Hematopoietic multipotent progenitor cell treated with erythropoietin and hydrocortisone succinate and interleukin-3 and kit ligand, for 17 days (in vitro differentiated cells): ENCODE measurements around the gene SNRNP40.
"Not testable (repeated sequence)": the region's sequence is repeated elsewhere in the genome, so short reads cannot be mapped to it uniquely, and the experiment has no call there.

Source experiments
- DNase-seq: peaks from one replicate; pipeline ENCODE4 v3.0.0-alpha.2; 2015; ENCODE audit warnings: low spot score

The SNRNP40 gene

DNA sequence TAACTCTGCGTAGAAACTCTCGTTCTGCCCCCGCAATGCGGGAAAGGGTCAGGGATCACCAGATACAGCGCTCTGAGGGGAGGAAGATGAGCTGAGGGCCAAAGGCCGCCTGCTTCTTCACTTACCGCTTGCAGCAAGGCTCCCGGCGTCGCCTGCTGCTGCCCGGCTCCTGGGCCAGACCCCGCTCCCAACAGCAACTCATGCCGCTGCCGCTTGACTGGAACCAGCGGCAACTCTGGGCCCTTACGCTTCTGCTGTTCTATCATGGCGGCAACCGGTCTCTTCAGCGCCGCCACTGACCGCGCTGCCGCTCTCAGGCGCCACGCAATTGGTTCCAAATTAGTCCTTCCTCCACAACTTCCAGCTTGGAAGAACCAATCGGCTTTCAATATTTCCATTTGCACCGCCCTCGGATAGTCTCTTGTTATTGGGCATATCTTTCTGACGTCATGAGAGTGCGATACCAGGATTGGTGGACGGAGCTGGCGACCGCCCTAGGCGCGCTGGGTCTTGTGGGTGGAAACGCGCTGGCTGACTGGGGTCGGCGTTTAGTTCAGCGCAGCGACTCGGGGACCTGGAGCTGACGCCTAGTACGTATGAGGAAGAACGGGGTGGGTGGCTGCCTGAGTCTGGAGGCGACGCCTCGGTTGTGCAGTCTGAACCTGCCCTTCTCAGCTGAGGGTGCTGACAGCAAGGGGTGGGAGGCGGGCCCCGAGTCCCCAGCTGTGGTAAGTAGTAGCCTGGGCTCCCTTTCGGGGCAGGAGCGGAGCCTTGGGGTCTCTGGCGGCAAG lies at the start of gene SNRNP40, which contains the start of gene ZCCHC17:
TSS of gene SNRNP40 (minus strand) at position 303 of the 791 bp plus-strand sequence. CDS start at position 266, 37 bp downstream.
TSS of gene ZCCHC17 (plus strand) at position 547 of the 791 bp plus-strand sequence. CDS start 13,067 bp downstream, outside the sequence.
- DNase-seq = peak; percentile 99

DNA sequence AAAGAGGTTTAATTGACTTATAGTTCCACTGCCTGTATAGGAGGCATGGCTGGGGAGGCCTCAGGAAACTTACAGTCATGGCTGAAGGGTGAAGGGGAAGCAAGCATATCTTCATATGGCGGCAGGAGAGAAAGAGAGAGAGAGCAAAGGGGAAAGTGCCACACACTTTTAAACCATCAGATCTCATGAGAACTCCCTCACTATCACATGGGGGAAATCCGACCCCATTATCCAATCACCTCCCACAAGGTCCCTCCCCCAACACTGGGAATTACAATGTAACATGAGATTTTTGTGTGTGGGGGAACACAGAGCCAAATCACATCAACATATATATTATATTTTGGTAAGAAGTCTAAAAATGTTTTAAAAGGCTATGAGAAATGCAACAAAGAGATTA lies 49.0 kb upstream of the SNRNP40 start:
- no peak for DNase-seq

DNA sequence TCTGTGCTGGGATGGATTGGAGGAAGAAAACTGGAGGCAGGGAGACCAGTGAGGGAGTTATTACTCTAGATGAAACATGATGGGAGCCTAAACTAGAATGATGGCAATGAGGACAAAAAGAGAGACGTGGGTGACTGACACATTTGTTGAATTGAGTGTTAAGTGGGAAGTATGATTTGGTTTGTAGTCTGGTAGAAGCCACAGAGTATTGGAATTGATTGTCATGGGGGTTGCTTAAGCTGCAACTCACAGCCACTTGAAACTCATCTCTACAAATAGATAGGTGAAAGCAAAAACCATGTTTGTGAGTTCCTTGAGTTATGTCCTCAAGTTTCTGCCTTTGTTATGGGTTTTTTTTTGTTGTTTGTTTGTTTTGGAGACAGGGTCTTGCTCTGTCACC lies 47.9 kb upstream of the SNRNP40 start:
- DNase-seq = peak; percentile 31

DNA sequence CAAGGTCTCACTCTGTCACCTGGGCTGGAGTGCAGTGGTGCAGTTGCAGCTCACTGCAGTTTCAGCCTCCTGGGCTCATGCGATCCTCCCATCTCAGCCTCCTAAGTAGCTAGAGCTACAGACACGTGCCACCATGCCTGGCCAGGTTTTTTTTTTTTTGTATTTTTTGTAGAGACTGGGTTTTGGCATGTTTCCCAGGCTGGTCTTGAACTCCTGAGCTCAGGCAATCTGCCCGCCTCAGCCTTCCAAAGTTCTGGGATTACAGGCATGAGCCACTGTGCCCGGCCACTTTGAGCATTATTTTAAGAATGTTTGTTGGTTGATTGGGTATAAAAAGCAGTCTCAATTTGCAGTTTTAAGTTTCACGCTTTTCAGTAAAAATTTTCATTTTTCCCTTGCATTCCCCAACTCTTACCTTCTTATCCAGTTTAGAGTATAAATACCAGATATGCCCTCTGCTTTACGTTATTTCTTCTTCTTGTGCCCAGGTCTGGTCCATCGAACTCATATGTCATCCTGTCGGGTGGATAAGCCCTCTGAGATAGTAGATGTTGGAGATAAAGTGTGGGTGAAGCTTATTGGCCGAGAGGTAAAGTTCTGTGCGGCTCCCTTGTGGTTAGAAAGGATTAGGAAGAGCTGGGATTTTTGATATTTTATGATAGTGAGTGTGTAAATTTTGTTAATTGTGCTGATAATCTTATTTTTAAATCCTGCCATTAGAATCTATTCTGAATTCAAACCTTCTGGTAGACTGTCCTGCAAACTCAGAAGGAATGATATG lies 40.3 kb upstream of the SNRNP40 start:
- DNase-seq = no peak

DNA sequence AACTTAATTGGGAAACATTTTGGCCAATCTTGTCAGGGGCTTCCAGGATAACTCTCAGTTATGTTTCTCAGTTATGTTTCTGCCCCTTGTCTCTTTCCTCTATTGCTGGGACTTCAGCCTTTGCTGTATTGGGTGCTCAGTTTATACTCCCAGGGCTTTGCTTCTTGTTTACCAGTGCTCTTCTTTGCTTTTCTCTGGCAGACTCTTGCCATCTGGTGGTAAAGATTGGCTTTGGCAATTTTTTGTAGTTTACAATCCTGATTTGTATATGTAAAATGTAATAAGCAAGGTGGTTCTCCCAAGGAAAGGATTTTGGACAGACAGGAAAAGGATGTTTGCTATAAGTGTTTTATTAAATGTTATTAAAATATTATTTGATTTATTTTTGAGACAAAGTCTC lies 38.4 kb upstream of the SNRNP40 start:
- peak; percentile 74 for DNase-seq

DNA sequence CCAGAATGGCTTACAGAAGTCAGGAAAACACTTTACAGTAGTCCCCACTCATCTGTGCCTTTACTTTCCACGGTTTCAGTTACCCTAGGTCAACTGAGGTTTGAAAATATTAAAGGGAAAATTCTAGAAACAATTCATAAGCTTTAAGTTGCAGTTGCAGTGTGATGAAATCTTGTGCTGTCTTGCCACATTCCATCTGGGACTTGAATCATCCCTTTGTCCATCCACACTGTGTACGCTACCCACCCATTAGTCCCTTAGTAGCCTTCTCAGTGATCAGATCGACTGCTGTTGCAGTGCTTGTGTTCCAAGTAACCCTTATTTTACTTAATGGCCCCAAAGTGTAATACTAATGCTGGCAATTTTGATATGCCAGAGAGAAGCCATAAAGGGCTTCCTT lies 30.8 kb upstream of the SNRNP40 start:
- no peak for DNase-seq

DNA sequence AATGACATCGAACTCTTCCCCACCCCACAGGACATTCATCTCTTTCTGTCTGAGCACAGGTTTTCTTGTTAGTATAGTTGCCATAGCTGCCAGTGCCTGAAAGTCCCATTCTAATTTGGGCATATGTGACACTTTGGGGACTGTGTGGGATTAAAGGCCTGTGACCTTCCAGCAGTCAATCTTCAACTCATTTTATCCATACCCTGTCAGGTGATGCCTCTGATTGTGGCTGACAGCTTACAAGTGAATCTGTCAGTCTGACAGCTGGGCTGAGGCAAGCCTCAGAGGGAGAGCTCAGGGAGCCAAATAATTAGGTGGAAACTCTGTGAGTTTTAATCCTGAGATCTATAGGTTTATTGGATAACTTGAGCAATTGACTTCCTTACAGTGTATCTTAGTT lies 29.9 kb upstream of the SNRNP40 start:
- DNase-seq = no peak

DNA sequence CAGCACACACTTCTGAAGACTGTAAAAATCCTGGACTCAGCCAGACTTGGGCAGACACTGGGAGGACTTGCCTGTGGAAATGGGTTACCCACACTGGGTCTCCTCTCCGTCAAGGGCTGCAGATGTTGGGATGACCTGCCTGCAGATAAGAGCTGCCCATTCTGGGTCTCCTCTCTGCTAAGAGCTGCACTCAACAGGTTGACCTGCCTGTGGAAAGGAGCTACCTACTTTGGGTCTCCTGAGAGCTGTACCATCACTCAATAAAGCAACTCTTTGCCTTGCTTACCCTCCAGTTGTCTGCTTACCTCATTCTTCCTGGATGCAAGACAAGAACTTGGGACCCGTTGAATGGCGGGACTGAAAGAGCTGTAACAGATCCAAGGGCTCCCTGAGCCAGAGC lies 28.4 kb upstream of the SNRNP40 start:
- no peak for DNase-seq

DNA sequence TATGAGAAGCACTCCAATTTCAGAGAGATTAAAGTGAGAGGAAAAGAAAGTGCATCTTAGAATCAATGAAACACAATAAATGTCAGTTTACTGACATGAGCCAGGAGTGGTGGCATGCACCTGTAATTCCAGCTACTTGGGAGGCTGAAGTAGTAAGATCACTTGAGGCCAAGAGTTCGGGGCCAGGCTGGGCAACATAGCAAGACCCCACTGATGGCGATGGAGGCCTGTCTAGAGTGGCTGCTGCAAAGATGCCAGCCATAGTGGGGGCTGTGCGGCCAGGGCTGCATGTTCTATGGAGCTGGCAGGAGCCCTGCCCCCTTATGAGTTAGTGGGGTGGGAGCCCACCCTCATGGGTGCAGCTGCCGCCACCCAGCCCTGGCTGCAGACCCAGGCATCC lies 27.5 kb upstream of the SNRNP40 start:
- no peak for DNase-seq

DNA sequence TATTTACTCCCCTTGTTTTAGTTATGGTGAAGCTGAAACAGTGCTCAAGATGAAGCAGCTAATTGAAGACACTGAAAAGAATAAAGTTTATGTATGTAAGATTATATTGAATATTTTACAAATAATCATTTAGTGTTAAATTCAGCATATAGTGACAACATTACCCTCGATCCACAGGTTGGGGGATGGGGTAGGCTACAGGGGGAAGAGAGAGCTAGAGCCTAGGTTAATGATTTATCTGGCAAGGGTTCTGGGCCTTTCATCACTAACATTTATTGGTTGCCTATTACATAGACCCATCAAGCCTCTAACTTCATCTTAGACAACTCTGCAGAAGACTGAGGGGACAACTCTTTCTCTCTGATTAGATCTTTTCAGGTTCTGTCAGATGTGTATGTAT lies 21.6 kb upstream of the SNRNP40 start:
- DNase-seq = no peak

DNA sequence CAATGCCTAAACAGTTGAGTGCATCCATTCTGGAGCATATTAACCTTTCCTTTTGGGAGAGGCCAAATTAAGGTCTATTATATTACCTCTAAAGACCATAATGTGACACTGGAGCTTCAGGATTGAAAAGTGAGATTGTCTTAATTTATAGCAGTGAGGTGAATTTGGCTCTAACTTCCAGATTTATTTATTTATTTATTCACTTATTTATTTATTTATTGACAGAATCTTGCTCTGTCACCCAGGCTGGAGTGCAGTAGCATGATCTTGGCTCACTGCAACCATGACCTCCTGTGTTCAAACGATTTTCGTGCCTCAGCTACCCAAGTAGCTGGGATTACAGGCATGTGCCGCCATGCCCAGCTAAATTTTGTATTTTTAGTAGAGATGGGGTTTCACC lies 19.3 kb upstream of the SNRNP40 start:
- no peak for DNase-seq

DNA sequence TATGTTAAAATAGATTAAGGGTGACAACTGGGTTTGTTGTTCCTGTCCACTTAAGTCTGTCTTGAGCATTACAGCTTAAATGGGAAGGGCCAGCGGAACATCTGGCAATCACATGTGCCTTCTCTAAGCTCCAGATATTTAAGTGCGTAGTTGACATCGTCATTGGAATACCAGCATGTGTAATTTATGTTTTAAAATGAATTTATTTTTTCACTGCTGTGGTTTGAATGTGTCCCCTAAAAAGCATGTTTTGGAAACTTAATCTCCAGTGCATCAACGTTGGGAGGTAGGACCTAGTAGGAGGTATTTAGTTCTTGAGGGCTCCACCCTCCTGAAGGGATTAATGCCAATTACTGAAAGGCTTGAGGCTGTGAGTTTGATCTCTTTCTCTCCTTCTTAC lies 13.6 kb upstream of the SNRNP40 start:
- DNase-seq = no peak

DNA sequence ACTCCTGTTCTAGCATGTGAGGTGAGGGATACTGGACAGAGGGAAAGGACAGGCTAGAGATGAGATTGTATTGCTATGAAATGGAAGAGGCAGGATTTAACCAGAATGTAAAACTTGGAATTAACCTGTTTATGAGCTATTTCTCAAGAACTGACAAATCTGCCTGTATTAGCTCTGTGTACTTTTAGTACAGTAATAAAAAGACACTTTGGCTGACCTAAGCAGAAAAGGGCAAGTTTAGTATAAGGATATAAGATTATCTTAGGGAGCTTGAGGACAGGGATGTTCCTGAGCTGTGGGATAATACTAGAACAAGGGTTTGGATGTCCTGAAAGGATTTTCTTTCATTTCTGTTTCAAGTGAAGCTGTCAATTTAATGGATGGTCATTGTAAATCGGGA lies 11.4 kb upstream of the SNRNP40 start:
- no peak for DNase-seq

DNA sequence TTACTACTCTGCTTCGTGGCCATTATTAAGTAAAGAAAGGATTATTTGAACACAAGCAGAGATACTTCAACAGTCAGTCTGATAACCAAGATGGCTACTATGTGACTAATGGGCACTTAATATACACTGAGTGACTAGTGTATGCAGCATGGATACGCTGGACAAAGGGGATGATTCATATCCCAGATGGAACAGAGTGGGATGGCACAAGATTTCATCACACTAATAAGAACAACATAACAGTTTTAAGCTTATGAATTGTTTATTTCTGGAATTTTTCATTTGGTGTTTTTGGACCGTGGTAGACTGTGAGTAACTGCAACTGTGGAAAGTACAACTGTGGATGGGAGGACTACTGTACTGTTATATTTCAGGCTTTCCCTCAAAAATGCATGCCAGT lies 9.7 kb upstream of the SNRNP40 start:
- no peak for DNase-seq

DNA sequence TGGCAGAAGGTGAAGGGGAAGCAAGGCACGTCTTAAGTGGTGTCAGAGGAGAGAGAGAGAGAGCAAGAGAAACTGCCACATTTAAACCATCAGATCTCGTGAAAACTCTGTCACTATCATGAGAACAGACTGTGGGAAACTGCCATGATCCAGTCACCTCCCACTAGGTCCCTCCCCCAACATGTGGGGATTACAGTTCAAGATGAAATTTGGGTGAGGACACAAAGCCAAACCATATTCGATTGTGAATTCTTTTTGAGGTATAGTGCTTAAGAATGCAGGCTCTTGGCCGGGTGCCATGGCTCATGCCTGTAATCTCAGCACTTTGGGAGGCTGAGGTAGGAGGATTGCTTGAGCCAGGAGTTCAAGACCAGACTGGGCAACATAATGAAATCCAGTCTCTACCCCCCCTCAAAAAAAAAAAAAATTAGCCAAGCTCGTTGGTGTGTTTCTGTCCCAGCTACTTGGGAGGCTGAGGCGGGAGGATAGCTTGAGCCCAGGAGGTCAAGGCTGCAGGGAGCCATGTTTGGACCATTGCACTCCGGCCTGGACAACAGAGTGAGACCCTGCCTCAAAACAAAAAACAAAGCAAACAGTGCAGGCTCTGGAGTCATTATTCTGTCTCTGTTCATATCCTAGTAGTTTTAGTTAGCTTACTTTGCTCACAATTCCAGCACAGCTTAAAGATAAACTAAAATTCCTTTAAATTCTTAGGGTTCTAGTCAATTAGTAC lies 6.3 kb upstream of the SNRNP40 start:
- DNase-seq = no peak

DNA sequence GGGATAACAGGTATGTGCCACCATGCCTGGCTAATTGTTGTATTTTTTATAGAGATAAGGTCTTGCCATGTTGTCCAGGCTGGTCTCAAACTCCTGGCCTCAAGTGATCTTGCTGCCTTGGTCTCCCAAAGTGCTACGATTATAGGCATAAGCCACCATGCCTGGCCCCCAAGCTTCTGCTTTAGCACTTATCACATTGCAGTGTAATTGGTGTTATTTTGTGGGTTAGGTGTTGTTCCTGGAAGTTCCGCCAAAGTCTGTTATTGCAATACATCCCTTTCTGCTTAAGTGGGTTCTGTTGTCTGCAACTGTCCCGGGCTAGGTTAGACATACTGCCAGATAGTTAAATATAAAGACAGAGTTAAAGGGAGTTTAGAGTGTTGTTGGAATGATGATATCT lies 3.6 kb upstream of the SNRNP40 start:
- no peak for DNase-seq

DNA sequence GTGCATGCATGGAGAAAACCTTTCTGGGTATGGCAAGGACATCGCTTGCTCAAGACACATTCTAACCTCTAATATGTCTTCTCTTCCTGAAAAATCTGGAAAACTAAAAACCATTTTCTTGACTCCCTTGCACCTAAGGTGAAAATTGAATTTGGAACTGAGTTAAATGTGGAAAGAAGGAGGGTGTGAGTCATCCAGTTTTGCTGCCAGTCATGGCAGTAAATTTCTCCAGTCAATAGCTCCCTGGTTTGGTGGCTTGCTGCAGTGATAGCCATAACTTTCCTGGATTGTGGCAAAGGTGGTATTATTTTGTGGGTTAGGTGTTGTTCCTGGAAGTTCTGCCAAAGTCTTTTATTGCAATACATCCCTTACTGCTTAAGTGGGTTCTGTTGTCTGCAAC lies 2.8 kb upstream of the SNRNP40 start:
- DNase-seq = no peak

DNA sequence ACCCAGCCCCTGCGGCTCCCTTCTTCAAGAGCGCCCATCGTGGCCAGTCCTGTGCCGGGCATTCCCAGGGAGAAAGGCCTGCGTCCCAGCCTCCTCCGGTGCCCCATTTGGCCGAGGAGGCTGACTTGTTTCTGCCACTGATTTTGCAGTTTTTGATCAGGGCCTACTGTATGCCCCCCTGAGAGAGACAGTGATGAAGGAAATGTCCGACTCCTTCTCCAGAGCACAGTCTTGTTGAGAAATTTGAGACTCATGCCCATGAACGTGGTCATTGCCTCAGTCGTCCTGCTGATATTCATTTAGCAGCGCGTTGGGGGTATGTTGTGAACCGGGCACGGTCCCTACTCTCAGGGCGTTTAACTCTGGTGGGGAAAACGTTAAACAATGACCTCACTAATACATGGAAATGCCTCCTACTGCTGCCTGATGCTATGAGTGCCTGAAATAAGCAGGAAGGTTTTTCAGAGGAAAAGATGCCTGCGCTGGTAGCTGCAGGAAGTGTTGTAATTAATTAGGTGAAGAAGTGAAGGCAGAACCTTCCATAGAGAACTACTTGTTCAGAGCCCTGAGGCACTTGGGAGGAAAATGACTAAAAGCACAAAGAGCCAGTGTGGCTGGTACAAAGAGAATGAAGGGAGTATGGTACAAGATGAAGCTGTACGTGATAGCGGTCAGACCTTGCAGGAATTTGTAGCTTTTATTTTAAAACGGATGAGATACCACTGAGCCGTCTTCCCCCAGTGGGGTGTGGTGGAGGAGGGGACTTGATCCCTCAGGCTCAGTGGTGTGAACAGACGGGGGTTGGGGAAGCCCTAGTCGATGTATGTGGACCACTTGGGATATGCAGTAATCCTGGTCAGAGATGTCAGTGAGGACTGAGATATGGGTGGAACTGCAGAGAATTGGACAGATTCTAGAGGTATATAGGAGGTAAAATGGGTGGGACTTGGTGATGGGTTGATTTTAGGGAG lies 974 bp upstream of the SNRNP40 start:
- no peak for DNase-seq

DNA sequence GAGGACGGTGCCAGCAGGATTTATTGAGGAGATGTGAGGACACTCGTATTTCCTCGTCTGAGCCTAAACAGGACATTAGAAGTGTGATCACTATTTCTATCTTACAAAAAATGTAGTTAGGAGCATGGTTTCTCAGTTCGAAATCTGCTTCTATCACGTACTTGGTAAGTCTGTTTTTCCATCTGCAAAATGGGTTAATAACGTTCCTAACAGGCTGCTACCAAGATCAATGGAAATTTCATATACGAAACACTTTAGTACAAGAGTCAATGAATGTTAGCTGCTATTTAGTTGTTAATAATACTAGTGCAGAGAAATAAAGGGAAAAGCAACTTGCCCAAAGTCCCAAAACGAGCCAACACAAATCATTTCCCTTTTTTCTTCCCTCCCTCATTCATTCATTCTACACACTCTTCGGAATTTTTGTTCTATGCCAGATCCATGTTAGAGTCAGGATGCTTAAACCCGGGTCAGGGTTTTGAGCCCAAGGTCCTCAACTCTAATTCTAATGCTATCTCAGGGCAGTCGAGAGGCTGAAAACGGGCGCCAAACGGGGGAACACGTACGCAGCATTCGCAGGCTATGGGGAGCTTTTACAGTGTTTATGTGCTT lies 608 bp downstream of the SNRNP40 start:
- DNase-seq = no peak

DNA sequence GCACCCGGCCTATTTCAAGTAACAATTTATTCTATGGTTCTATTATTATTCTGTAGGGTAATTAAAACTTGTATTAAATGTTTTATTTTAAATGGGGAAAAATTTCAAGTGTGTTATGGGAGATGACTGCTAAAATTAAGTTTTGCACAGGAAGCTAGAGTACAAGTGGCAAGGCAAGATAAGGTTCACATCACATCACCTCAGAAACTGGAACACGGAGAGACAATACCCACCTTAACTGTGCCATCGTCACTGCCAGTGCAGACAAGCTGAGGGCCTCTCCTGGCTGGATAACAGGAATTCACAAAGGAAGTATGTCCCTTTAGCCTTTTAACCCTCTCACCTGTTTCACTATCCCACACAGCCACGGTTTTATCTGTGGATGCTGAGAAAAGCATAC lies 7.6 kb downstream of the SNRNP40 start:
- no peak for DNase-seq

DNA sequence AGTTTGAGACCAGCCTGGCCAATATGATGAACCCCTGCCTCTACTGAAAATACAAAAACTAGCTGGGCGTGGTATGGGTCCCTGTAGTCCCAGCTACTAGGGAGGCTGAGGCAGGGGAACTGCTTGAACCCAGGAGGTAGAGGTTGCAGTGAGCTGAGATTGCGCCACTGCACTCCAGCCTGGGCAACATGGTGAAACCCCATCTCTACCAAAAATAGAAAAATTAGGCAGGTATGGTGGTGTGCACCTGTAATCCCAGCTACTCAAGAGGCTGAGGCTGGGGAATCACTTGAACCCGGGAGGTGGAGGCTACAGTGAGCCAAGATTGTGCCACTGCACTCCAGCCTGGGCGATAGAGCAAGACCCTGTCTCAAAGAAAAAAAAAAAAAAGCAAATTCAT lies 8.8 kb downstream of the SNRNP40 start:
- not testable (repeated sequence) for DNase-seq
